Testis (tissue), 2 donors: ENCODE results near the gene UBE2V1.

Experiments used
- CTCF ChIP-seq, 3 experiments: fragments of 450-650 bp in 2 of 3; fragments of 200-600 bp in 1 of 3; sonication (generic) in 1 of 3; IDR thresholded peaks; one replicate each; pipeline ENCODE4 v1.5.1; 2016 to 2019; ENCODE audit warnings: antibody characterized with exemption in 3 of 3, mild to moderate bottlenecking in 2 of 3, moderate library complexity in 1 of 3
- POLR2A ChIP-seq: fragments of 450-650 bp; IDR thresholded peaks from one replicate; pipeline ENCODE4 v1.6.1; 2017; ENCODE audit warnings: antibody characterized with exemption, mild to moderate bottlenecking, moderate library complexity

- TF ChIP-seq POLR2A: no peak
- TF ChIP-seq CTCF (IDR thresholded peaks at IDR 0.05): no peak
Observed at GRCh38 chr20:50077818-50078601, 34.9 kb downstream of the UBE2V1 start.
